Measurements from ENCODE around the gene WDR75. TPM values are rescaled to one million over a fixed set of nuclear protein-coding genes. Genes with fewer than 3 reads are reported as not detected.

WDR75 gene
- total RNA-seq, 1 donor from 2014 or later = 36.0 TPM

Other genes starting within 250 kb of the WDR75 start
- gene SLC40A1, start 139.3 kb downstream of the WDR75 start, total RNA-seq = 3.0 and 4.8 TPM in 2 replicates
- 37.2 and 41.0 TPM in 2 replicates for gene ASNSD1, start 220.0 kb downstream of the WDR75 start, total RNA-seq
- gene ANKAR, start 233.2 kb downstream of the WDR75 start, total RNA-seq = 1.2 and 3.3 TPM in 2 replicates